ENCODE data around the gene TOR1A. TPM values are rescaled to one million over a fixed set of nuclear protein-coding genes. Genes with fewer than 3 reads are reported as not detected.

TOR1A gene
- total RNA-seq, 1 donor from 2014 or later, result 11.0 TPM

GRCh38 chr9:129864991-129865647, 41.2 kb upstream of the TOR1A start:
- no peaks in the 10 kb centered on the region for H3K9me3 ChIP-seq (ENCODE audit: control insufficient read depth in 3 of 3, low read length in 3 of 3)
- no peaks in the 10 kb centered on the region for H3K4me1 ChIP-seq (ENCODE audit: control insufficient read depth in 3 of 3, insufficient read depth in 3 of 3, low read length in 3 of 3)
- H3K9ac ChIP-seq (ENCODE audit: low read depth in 1 of 3, low read length in 3 of 3), result no peak overlapping the region
- H3K36me3 ChIP-seq (ENCODE audit: control insufficient read depth in 3 of 3, insufficient read depth in 3 of 3, low read length in 3 of 3), result peaks cover 38 to 50% (median 48%) of the 10 kb centered on the region in 3 donors
- no peak overlapping the region for H3K4me3 ChIP-seq (ENCODE audit: low read length in 3 of 3)
- no peaks in the 10 kb centered on the region for H3K27me3 ChIP-seq (ENCODE audit: control insufficient read depth in 3 of 3, insufficient read depth in 3 of 3, low read length in 3 of 3)
- no peak overlapping the region for H3K27ac ChIP-seq (ENCODE audit: low read depth, low read length)

- H3K27ac ChIP-seq (ENCODE audit: low read depth, low read length), result no peak overlapping the region
Measured at GRCh38 chr9:129863059-129863690, 39.2 kb upstream of the TOR1A start.

GRCh38 chr9:129861447-129861827, 37.5 kb upstream of the TOR1A start:
- no peaks in the 10 kb centered on the region for H3K4me1 ChIP-seq (ENCODE audit: control insufficient read depth in 3 of 3, insufficient read depth in 3 of 3, low read length in 3 of 3)
- H3K4me3 ChIP-seq (ENCODE audit: low read length in 3 of 3), result no peak overlapping the region
- H3K27me3 ChIP-seq (ENCODE audit: control insufficient read depth in 3 of 3, insufficient read depth in 3 of 3, low read length in 3 of 3), result no peaks in the 10 kb centered on the region
- H3K9me3 ChIP-seq (ENCODE audit: control insufficient read depth in 3 of 3, low read length in 3 of 3), result no peaks in the 10 kb centered on the region
- H3K9ac ChIP-seq (ENCODE audit: low read depth in 1 of 3, low read length in 3 of 3), result no peak overlapping the region
- peaks cover 48 to 62% (median 59%) of the 10 kb centered on the region in 3 donors for H3K36me3 ChIP-seq (ENCODE audit: control insufficient read depth in 3 of 3, insufficient read depth in 3 of 3, low read length in 3 of 3)
- H3K27ac ChIP-seq (ENCODE audit: low read depth, low read length), result no peak overlapping the region

More at GRCh38 chr9:129863059-129863690, 39.2 kb upstream of the TOR1A start:
- Histone ChIP-seq H3K9me3 (ENCODE audit: control insufficient read depth in 3 of 3, low read length in 3 of 3) (no peaks in the 10 kb centered on the region), H3K9ac (ENCODE audit: low read depth in 1 of 3, low read length in 3 of 3) (no peak overlapping the region), H3K4me1 (ENCODE audit: control insufficient read depth in 3 of 3, insufficient read depth in 3 of 3, low read length in 3 of 3) (no peaks in the 10 kb centered on the region), H3K36me3 (ENCODE audit: control insufficient read depth in 3 of 3, insufficient read depth in 3 of 3, low read length in 3 of 3) (peaks cover 40 to 56% (median 55%) of the 10 kb centered on the region in 3 donors), H3K27me3 (ENCODE audit: control insufficient read depth in 3 of 3, insufficient read depth in 3 of 3, low read length in 3 of 3) (no peaks in the 10 kb centered on the region), H3K4me3 (ENCODE audit: low read length in 3 of 3) (no peak overlapping the region)

- Histone ChIP-seq H3K27ac (ENCODE audit: low read depth, low read length) (no peak overlapping the region), H3K27me3 (ENCODE audit: control insufficient read depth in 3 of 3, insufficient read depth in 3 of 3, low read length in 3 of 3) (no peaks in the 10 kb centered on the region), H3K9me3 (ENCODE audit: control insufficient read depth in 3 of 3, low read length in 3 of 3) (no peaks in the 10 kb centered on the region), H3K9ac (ENCODE audit: low read depth in 1 of 3, low read length in 3 of 3) (no peak overlapping the region), H3K4me3 (ENCODE audit: low read length in 3 of 3) (no peak overlapping the region), H3K4me1 (ENCODE audit: control insufficient read depth in 3 of 3, insufficient read depth in 3 of 3, low read length in 3 of 3) (no peaks in the 10 kb centered on the region), H3K36me3 (ENCODE audit: control insufficient read depth in 3 of 3, insufficient read depth in 3 of 3, low read length in 3 of 3) (peaks cover 49 to 63% (median 62%) of the 10 kb centered on the region in 3 donors)
Measured at GRCh38 chr9:129860653-129861446, 36.9 kb upstream of the TOR1A start.

GRCh38 chr9:129858167-129858962, 34.4 kb upstream of the TOR1A start:
- Histone ChIP-seq H3K27me3 (ENCODE audit: control insufficient read depth in 3 of 3, insufficient read depth in 3 of 3, low read length in 3 of 3) (no peaks in the 10 kb centered on the region), H3K9ac (ENCODE audit: low read depth in 1 of 3, low read length in 3 of 3) (no peak overlapping the region), H3K36me3 (ENCODE audit: control insufficient read depth in 3 of 3, insufficient read depth in 3 of 3, low read length in 3 of 3) (peaks cover 51 to 72% (median 59%) of the 10 kb centered on the region in 3 donors), H3K9me3 (ENCODE audit: control insufficient read depth in 3 of 3, low read length in 3 of 3) (no peaks in the 10 kb centered on the region), H3K4me1 (ENCODE audit: control insufficient read depth in 3 of 3, insufficient read depth in 3 of 3, low read length in 3 of 3) (no peaks in the 10 kb centered on the region), H3K4me3 (ENCODE audit: low read length in 3 of 3) (no peak overlapping the region), H3K27ac (ENCODE audit: low read depth, low read length) (no peak overlapping the region)

GRCh38 chr9:129857207-129857606, 33.3 kb upstream of the TOR1A start:
- H3K9ac ChIP-seq (ENCODE audit: low read depth in 1 of 3, low read length in 3 of 3), result no peak overlapping the region
- H3K36me3 ChIP-seq (ENCODE audit: control insufficient read depth in 3 of 3, insufficient read depth in 3 of 3, low read length in 3 of 3), result peaks cover 62 to 76% (median 64%) of the 10 kb centered on the region in 3 donors
- H3K4me3 ChIP-seq (ENCODE audit: low read length in 3 of 3), result no peak overlapping the region
- no peaks in the 10 kb centered on the region for H3K27me3 ChIP-seq (ENCODE audit: control insufficient read depth in 3 of 3, insufficient read depth in 3 of 3, low read length in 3 of 3)
- no peaks in the 10 kb centered on the region for H3K9me3 ChIP-seq (ENCODE audit: control insufficient read depth in 3 of 3, low read length in 3 of 3)
- no peak overlapping the region for H3K27ac ChIP-seq (ENCODE audit: low read depth, low read length)
- no peaks in the 10 kb centered on the region for H3K4me1 ChIP-seq (ENCODE audit: control insufficient read depth in 3 of 3, insufficient read depth in 3 of 3, low read length in 3 of 3)

- Histone ChIP-seq H3K9ac (ENCODE audit: low read depth in 1 of 3, low read length in 3 of 3) (no peak overlapping the region), H3K9me3 (ENCODE audit: control insufficient read depth in 3 of 3, low read length in 3 of 3) (no peaks in the 10 kb centered on the region), H3K27me3 (ENCODE audit: control insufficient read depth in 3 of 3, insufficient read depth in 3 of 3, low read length in 3 of 3) (no peaks in the 10 kb centered on the region), H3K4me1 (ENCODE audit: control insufficient read depth in 3 of 3, insufficient read depth in 3 of 3, low read length in 3 of 3) (no peaks in the 10 kb centered on the region), H3K4me3 (ENCODE audit: low read length in 3 of 3) (no peak overlapping the region), H3K27ac (ENCODE audit: low read depth, low read length) (no peak overlapping the region), H3K36me3 (ENCODE audit: control insufficient read depth in 3 of 3, insufficient read depth in 3 of 3, low read length in 3 of 3) (peaks cover 58 to 77% (median 63%) of the 10 kb centered on the region in 3 donors)
Measured at GRCh38 chr9:129854588-129855110, 30.7 kb upstream of the TOR1A start.

- Histone ChIP-seq H3K9ac (ENCODE audit: low read depth in 1 of 3, low read length in 3 of 3) (no peak overlapping the region), H3K36me3 (ENCODE audit: control insufficient read depth in 3 of 3, insufficient read depth in 3 of 3, low read length in 3 of 3) (peaks cover 54 to 72% (median 57%) of the 10 kb centered on the region in 3 donors), H3K27me3 (ENCODE audit: control insufficient read depth in 3 of 3, insufficient read depth in 3 of 3, low read length in 3 of 3) (no peaks in the 10 kb centered on the region), H3K4me1 (ENCODE audit: control insufficient read depth in 3 of 3, insufficient read depth in 3 of 3, low read length in 3 of 3) (no peaks in the 10 kb centered on the region), H3K4me3 (ENCODE audit: low read length in 3 of 3) (no peak overlapping the region), H3K9me3 (ENCODE audit: control insufficient read depth in 3 of 3, low read length in 3 of 3) (no peaks in the 10 kb centered on the region), H3K27ac (ENCODE audit: low read depth, low read length) (no peak overlapping the region)
Measured at GRCh38 chr9:129853614-129854013, 29.7 kb upstream of the TOR1A start.

- Histone ChIP-seq H3K27me3 (ENCODE audit: control insufficient read depth in 3 of 3, insufficient read depth in 3 of 3, low read length in 3 of 3) (no peaks in the 10 kb centered on the region), H3K4me1 (ENCODE audit: control insufficient read depth in 3 of 3, insufficient read depth in 3 of 3, low read length in 3 of 3) (no peaks in the 10 kb centered on the region), H3K9ac (ENCODE audit: low read depth in 1 of 3, low read length in 3 of 3) (no peak overlapping the region), H3K27ac (ENCODE audit: low read depth, low read length) (no peak overlapping the region), H3K36me3 (ENCODE audit: control insufficient read depth in 3 of 3, insufficient read depth in 3 of 3, low read length in 3 of 3) (peaks cover 45 to 62% (median 48%) of the 10 kb centered on the region in 3 donors), H3K9me3 (ENCODE audit: control insufficient read depth in 3 of 3, low read length in 3 of 3) (no peaks in the 10 kb centered on the region), H3K4me3 (ENCODE audit: low read length in 3 of 3) (no peak overlapping the region)
Measured at GRCh38 chr9:129852579-129852978, 28.6 kb upstream of the TOR1A start.
